NCI-H1417 treated with DMSO at 0.1 percent for 48 hours (cell line): Measurements from ENCODE around the gene TGFA.

Experiments used
- DNase-seq: peaks from one replicate; lab custom pipeline; 2025; lab: John Stamatoyannopoulos, UW

Gene TGFA

DNA sequence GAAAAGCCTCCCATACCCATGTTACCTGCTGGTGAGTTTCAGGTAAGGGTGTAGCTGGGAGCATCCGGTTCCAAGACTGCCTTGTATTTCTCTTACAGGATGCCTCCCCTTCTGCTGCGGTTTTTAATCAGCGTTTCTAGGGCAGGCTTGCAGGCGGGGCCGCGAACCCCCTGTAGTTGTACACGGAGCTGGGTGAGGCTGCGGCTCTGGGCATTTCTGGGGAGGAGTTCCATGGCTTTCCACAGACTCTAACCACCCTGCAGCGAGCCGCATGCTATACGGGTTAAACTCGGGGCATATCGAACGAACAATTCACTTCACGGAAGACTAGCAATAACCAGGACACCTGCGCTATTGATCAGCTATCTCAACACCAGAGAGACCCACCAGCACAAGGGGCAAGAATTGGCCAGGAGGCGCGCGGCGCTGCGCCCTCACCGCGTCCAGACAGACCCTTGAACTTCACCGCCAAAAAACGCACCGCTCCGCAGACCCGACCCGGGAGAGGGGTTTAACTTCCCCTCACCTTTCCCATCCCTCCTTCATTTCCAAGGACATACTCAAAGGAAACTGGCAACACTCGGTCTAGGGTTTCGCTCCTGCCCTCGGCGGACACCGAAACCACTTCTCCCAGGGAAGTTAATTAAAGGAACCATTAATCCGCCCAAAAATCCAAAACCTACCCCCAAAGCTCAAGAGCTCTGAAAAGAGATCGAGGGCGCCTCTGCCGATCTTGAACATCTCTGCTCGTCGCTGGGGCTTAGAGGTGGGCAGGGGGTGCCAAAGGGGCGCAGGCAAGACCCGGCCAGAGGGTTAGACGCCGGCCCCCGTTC, 909 bp downstream of the TGFA start:
- no peak for DNase-seq

DNA sequence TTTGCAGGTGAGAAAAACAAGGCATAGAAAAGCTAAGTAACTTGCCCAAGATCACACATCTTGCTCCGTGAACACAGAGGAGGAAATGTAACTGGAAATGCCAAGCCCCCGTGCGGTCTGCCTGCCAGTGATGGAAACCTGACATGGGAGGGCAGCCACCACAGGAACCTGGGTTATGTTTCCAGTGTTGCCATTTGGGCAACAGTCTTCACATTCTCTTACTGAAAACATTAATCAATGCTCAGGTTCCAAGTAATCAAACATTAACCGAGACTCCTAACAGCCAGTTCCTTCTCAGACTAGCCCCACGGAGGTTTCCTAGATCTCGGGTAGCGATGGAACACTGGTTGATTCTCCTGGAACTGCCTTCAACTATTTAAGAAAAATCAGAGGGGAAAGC, 2.5 kb downstream of the TGFA start:
- no peak for DNase-seq

DNA sequence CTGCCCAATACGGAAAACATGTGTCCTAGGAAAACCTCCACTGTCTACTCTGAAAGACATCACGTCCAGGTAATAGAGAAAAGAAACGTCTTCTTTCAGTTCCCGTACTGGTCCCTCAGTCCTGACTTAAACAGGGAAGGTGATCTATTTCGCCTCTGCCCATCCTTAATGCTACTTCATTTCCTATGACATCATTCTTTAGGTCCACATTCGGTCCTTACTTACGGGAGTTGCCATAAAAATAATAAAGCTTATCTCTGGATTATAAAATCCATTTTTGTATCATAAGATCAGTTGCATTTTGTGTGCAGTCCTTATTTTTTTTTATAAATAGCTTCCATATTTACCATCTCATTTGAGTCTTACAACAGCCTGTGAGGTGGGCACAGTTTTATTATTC, 3.7 kb downstream of the TGFA start:
- no peak for DNase-seq

DNA sequence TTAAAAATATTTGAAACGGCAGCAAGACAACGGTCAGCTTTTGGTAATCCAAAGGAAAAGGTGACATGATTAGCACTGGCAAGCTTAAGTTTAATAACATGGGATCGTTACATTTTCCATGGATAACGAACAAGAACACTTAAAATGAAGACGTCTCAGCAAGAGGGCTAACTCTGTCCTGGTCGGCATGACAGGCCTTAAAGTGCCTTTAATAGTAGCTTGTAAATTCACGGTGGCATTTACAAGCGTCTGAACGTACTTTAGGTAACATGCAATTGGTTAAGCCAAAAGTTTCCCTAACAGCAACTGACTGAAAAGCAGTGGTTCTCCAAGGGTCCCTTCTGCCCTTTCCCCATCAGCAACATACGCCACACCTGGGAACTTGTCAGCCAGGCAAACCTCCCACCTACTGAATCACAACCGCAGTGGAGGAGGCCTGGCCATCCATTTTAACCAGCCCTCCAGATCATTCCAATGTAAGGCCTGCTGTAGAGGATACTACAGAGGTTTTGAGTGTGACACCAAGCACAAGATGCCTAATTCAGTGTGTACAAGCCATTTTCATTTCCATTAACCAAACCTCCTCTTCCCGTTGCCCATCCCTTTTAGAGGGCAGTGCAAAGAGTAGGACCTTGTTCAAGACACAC, 4.4 kb downstream of the TGFA start:
- DNase-seq: no peak

DNA sequence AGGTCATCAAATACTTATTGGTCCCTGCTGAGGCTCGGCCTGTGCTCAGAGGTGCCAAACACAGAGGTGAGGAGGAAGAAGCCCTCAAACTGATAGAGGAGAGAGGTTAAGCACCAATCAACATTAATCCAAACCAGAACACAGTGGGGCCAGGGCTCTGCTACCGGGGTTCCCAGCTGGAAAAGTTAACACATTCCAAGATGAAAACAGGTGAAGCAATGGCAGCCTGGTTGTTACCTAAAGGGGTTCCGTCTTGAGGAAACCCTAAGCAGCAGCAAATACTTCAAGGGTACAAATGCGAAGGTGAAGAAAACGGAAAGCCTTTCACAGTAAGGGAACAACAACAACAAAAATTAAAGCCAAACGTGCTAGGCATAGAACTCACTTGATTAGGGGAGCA, 5.4 kb downstream of the TGFA start:
- no peak for DNase-seq

DNA sequence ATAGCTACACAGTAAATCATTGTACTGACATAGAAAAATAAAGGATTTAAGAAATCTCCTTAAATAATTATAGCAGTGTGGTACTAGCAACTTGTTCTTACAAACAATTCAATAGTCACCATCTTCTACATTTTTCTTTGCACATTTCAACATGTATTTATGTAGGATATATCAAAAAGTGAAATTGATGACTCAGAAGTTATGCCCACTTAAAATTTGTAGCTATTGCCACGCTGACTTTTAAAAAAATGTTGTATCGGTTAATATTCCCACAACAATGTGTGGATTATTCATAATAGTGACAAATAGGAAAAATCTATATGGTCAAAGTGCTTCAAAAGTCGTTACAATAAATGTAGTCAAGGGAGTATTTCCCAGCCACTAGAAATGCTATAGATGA, 6.7 kb downstream of the TGFA start:
- no peak for DNase-seq

DNA sequence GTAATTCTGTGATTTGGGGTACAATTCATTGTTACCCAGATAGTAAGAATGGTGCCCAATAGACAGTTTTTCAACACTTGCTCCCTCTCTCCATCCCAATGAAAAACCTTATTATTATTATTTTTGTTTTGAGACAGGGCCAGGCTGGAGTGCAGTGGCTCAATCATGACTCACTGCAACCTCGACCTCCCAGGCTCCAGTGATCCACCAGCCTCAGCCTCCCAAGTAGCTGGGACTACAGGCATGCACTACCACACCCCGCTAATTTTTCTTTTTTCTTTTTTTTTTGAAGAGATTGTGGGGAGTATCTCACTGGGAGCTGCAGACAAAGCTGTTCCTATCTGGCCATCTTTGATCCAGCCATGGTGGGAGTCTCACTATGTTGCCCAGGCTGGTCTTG, 7.2 kb downstream of the TGFA start:
- no peak for DNase-seq

DNA sequence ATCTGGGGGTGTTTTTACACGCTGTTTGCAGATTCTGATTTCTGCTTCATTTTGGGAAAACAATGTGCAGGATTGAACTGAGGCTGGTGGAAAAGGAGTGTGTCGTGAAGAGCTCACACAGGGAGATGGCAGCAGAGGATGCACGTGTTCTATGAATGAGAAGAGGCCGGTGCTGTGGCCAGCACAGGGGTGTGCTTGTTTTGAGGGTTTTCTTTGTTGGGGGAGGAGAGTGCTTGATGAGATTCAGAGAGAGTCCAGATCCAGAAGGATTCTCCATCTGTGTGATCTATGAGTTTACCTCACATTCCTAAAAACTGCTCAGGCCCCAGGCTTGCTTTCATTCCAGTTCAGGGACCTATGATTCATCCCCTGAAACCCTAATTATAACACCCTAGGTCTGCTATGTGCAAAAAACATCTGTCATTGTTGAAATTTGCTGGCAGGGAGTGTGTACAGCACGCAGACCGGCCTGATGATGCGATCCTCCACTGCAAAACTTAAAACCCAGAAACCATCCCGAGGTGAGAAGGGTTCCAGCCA, 12.1 kb downstream of the TGFA start:
- no peak for DNase-seq

DNA sequence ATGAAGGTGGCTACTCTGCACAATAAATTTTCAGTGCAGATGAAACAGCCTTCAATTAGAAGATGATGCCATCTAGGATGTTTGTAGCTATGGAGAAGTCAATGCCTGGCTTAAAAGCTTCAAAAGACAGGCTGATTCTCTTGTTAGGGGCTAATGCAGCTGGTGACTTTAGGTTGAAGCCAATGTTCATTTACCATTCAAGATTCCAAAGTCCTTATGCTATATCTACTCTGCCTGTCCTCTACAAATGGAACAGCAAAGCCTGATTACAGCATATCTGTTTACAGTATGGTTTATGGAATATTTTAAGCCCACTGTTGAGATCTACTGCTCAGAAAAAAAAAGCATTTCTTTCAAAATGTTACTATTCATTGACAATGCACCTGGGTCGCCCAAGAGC, 15.8 kb downstream of the TGFA start:
- DNase-seq: no peak

DNA sequence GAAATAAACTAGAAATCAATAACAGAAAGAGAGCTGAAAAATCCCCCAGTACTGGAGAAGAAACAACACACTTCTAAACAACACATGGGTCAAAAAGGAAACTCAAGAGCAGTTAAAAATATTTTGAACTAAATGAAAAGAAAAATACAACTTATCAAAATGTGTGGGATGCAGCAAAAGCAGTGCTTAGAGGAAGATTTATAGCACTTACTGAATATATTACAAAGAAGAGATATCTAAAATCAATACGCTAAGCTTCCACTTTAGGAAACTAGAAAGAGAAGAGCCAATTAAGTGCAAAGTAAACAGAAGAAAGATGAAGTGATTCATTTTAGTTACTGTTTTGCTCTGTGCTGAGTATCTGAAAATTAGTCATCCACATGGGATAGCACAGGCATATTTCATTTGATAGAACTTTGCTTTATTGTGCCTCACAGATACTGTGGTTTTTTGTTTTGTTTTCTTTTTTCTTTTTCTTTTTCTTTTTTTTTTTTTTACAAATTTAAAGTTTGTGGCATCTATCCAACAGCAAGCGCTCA, 17.0 kb downstream of the TGFA start:
- DNase-seq: no peak

DNA sequence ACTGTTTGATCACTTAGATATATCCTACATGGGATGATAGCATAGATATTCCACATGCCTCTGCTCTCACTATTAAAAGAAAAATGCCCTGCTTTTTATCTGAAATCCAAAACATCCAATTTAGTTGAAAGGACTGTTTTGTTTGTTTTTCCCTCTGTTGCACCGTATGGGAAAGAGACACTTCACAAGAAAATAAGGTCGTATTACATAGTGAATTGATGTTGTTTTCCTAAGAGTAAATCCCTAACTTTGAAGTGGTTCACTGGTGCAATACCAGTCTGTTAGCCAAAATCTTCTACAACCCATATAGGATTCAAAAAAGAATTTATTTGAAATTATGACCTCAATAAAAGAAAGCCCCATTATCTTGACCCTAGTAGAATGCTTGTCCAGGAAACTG, 18.1 kb downstream of the TGFA start:
- no peak for DNase-seq

DNA sequence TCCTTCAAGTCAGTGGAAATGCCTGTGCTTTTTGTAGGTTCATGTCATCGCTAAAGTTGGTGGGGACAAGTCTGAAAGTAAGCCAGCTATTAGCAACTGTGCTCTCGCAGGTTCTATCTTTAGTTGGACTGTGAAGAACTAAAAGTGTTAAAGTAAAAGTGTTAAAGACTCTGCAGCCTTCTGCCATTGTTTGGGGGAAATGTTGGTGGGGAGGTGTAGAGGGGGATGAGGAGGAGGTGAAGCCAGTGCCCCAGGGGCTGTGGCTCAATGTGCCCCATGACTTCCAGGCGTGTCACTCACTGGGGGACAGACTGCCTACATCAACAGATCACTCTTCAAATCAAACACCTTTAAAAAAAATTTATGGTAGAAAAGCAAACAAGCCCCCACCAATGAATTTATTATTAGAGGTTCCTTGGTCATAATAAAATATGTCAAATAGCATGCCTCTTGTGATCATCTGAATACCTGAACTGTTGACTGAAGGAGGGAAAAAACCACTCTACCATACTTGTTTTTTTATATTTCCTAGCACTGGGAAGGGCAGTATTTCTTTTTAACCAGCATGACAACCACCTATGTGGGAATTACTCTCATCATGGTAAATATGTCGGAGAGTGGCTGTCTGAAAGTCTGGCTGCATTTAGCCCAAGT, 19.3 kb downstream of the TGFA start:
- no peak for DNase-seq

DNA sequence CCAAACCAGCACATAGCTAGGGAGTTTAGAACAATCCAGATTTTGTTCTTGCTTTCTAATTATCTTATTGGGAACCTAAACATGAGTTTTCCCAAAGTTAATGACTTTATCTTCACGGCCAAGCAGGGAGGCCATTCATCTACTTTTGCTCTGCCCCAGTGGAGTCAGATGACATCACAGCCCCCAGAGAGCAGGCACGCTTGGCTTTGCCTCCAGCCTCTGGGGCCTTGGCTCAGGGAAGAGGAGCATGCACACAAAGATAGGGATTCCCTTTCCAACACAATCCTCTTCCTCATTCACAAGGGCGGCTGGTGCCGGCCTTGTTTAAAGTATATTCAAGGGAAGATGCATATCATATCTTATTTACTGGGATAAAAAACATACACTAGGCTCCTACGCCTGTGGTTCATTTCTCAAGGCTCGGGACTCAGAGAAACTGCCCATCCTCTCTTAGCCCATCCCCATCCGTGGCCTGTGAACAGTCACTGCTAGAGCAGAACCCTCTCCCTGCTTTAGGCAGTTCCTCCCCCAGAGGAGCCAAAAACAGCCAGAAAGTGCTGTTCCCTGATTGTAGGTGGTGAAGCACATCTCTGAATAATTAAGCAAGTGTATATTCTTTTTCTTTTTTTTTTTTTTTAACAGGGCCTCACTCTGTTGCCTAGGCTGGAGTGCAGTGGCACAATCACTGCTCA, 21.2 kb downstream of the TGFA start:
- no peak for DNase-seq

DNA sequence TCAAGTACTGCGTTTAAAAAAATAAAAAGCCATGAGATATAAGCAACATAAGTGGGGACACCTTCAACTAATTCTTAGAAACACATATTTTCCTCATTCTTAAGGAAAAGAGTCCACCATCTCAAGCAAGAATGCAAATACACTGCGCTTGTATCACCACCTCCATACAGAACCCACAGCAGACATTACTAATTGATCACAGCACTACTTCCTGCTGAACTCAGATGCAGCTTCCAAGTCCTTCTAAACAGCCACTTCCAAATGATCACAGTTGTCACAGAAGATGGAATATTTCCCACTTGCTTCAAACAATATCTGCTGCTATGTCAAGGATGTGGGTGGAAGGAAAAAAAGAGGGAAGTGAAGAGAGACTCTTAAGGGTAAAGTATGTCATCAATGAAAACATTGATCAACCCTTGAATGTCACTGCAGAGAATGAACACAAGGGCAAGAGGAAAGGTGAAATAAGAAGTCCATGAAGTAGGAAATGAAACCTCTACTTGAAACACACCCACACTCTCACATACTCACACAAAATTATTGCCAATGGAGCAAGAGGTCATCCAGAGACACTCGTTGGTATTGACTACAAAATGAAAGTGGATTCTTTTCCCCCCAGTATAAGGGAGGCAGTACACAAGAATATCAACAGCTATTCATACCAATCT, 22.1 kb downstream of the TGFA start:
- DNase-seq: no peak

DNA sequence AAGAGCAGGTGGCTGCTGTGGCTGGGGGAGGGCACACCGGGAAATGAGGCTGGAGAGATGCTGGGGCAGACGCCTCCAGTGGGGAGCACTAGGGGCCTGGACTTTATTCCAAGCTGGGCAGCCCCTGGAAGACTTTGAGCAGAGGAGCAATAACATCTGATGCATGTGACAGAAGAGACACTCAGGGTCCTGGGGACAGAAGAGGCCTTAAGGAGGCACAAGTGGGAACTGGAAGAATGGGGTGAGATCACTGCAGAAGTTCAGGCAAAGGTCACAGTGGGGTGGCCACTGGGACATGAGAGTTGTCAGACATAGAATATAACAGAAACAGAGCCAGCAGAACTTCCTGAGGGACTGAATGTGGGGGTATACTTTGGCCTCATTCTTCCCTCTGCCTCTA, 24.0 kb downstream of the TGFA start:
- no peak for DNase-seq

DNA sequence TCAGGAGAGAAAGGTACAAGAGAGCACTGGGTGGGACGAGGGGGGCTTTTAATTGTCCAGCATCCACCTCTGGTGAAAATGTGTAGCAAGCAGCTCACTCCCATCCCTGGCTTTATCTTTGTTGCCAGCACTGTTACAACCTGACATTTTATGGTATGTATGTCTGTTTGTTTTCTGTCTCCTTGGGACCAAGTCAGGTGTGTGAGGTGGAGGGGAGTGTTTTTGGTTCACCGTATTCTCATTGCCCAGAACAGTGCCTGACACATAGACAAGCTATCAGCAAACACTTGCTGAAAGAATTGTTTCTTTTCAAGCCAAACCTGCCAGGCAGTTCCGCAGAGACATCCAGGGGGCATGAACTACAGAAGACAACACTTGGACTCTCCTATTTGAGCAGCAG, 24.7 kb downstream of the TGFA start:
- no peak for DNase-seq

DNA sequence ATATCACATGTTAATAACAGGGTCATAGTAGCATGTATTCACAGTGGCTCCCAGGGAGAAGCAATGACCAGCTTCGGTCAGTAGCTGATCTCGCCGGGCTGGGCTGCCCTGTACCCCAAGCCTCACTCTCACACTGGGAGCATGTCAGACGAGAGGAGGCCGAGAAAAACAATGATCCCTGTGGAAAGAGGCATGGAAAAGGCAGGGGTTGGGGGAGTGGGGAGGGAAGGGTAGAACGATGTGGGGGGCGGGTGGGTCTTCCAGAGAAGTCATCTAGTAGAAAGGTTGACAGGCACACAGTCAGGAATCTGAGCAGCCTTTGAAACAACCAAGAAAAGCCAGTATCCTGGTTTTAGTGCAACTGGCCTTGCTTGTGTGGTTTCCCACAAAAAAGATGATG, 25.4 kb downstream of the TGFA start:
- no peak for DNase-seq

DNA sequence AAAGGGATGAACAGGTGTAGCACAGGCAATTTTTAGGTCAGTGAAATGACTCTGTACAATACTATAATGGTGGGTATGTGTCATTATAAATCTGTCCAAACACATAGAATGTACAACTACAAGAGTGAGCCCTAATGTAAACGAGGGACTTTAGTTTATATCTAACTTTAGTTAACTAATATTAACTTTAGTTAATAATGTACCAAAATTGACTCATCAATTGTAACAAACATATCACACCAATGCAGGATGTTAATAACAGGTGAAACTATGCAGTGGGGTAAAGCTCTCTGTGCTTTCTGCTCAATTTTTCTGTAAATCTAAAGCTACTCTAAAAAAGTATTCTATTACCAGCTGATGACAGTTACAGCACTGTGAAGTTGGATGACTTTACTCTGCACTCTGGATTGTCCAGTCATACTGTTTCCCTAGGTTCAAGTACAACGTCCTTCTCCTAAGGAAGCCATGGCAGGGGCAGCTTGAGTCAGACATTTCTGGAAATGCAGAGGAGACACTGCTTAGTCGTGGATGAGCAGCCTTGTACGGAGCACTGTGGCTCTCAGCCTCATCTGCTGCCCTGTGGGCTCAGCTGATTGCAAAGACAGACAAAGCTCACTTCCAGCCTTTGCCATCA, 26.1 kb downstream of the TGFA start:
- no peak for DNase-seq

DNA sequence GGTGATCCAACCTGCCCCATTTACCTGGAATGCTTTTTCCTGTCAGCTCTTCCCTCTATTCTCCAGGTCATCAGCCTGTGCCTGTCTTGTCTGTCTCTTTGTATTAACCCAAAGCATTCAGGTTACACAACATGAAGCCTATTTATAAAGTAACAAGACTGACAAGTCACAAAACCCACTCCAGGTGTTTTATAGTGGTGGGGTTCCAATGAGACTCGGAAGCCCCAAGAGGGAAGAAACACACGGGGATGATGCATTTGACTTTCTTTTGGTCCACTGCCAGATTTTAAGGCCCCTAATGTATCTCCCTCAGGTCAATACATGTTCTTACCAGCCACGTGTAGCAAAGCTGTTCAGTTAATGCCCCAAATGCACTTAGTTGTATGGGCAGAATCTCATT, 27.5 kb downstream of the TGFA start:
- DNase-seq: no peak

DNA sequence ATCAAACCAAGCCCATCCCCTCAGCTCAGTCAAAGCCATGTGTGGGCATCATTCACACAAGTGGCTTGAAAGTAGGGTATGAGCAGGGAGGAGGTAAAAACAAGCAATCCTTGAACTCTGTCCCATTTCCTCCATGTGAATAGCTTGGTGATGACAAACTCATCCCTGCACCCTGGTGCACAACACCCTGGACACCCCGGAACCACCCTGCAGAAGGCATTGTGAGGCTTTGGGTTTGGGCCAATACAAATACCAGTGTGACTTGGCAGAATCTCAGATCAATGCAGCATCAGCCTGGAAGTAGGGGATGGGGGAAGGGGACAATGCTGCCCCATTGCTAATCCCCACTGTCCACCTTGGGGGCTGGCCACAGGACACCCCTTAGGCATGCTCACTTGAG, 28.6 kb downstream of the TGFA start:
- DNase-seq: no peak
